ENCODE measurements around the gene INF2. TPM values are rescaled to one million over a fixed set of nuclear protein-coding genes. Genes with fewer than 3 reads are reported as not detected.

INF2 gene
- polyA plus RNA-seq, 1 donor (not counting 4 experiments of a cell fraction or from before 2014, with no cell fraction given): 22.6 TPM

DNA sequence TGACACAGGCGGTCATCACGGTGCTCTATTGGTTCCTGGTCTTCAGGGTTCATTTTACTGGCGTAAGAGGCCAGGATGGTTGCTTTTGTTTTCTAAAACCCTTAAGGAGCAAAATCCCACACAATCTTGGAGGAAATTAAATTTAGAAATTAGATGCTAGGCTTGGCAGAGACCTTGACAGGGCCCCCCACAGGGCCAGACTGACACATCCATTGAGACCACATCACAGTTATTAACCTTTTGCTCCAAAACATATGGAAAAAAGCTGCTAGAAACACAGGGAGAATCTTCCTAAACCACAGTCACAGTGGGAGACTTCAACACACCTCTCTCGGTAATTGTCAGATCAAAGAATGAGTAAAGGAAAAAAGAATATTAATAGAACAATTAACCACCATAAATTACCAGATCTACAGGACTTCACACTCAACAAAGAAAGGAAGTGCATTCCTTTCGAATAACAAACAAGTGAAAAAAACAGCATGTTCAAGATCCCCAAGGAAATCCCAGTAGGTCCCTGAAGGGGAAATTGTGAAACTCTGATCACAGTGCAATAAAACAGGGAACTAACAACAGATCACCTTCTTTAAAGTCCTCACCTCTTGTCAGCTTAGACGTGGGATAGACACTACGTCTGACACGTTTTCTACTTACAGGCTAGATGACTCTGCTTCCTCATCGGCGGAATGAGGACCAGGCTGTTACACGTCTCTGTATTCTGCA is 44.6 kb upstream of the INF2 start:
- no peaks in the 10 kb centered on the region for H4K20me1 ChIP-seq (ENCODE audit: control insufficient read depth, extremely low read depth, insufficient read depth, low read length)
- dilution Hi-C loops (cut with MboI; ENCODE audit: extremely low pct_ligation_motif_present, low sequenced_read_pairs): no loop called here
- no peaks in the 10 kb centered on the region for H3K36me3 ChIP-seq (ENCODE audit: control insufficient read depth in 2 of 2, extremely low read depth in 1 of 2, insufficient read depth in 2 of 2, low read length in 2 of 2)
- FAIRE-seq: no peak
- no peaks in the 10 kb centered on the region for H3K9me3 ChIP-seq (ENCODE audit: control insufficient read depth, low read depth, low read length)
- H3K4me2 ChIP-seq (ENCODE audit: control insufficient read depth, extremely low read depth, insufficient read depth, low read depth, low read length): no peak overlapping the region
- H3K9me1 ChIP-seq (ENCODE audit: control insufficient read depth, extremely low read depth, insufficient read depth, low read length): no peaks in the 10 kb centered on the region
- H3K27me3 ChIP-seq (ENCODE audit: control insufficient read depth, extremely low read depth, insufficient read depth, low read length): no peaks in the 10 kb centered on the region
- no peak overlapping the region for H3K4me3 ChIP-seq (ENCODE audit: control insufficient read depth in 2 of 3, extremely low read depth in 1 of 3, insufficient read depth in 2 of 3, low read depth in 1 of 3, low read length in 3 of 3)
- DNase-seq (ENCODE audit: low read depth, low spot score): no peak
- H2AFZ ChIP-seq (ENCODE audit: control insufficient read depth, low read length): no peak overlapping the region
- no peaks in the 10 kb centered on the region for H3K79me2 ChIP-seq (ENCODE audit: control insufficient read depth, insufficient read depth, low read length)
- no peaks in the 10 kb centered on the region for H3K4me1 ChIP-seq (ENCODE audit: control insufficient read depth, extremely low read depth, insufficient read depth, low read length)
- no peak overlapping the region for H3K9ac ChIP-seq (ENCODE audit: control insufficient read depth, extremely low read depth, insufficient read depth, low read length)
- H3K27ac ChIP-seq (ENCODE audit: control insufficient read depth, insufficient read depth, low read length): no peak overlapping the region
- no peak for TF ChIP-seq EZH2 (IDR thresholded peaks at IDR 0.05; ENCODE audit: low read length)
- TF ChIP-seq, protein P1, sequence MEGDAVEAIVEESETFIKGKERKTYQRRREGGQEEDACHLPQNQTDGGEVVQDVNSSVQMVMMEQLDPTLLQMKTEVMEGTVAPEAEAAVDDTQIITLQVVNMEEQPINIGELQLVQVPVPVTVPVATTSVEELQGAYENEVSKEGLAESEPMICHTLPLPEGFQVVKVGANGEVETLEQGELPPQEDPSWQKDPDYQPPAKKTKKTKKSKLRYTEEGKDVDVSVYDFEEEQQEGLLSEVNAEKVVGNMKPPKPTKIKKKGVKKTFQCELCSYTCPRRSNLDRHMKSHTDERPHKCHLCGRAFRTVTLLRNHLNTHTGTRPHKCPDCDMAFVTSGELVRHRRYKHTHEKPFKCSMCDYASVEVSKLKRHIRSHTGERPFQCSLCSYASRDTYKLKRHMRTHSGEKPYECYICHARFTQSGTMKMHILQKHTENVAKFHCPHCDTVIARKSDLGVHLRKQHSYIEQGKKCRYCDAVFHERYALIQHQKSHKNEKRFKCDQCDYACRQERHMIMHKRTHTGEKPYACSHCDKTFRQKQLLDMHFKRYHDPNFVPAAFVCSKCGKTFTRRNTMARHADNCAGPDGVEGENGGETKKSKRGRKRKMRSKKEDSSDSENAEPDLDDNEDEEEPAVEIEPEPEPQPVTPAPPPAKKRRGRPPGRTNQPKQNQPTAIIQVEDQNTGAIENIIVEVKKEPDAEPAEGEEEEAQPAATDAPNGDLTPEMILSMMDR (optimal IDR thresholded peaks at IDR 0.05 in 1 of 3, IDR thresholded peaks at IDR 0.05 in 1 of 3, conservative IDR thresholded peaks at IDR 0.05 in 1 of 3; ENCODE audit: extremely low read depth in 1 of 3, insufficient read depth in 2 of 3, low read length in 3 of 3): no peak

DNA sequence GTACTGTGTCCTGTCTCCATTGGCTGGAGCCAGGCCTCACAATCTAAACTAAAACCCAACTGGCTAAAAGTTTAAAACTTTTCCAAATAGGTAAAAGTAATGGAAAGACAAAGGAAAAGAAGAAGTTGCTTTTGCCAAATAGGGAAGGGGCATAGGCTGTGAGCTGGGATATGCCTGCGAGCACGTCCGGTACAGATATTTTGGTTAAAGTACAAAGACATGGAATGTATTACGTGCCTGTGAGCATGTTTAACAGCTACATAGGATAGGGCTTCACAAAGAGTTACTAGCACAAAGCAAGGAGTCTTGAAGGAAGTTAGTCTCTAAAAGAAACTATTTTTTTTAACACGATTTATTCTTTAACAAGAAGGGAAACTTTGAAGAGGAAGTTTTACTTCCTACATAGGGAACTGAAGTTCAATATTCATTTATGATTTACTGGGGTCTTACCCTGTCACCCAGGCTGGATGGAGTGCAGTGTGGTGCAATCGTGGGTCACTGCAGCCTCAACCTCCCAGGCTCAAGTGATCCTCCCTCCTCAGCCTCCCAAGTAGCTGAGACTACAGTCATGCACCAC is 41.9 kb upstream of the INF2 start:
- dilution Hi-C loops (cut with MboI; ENCODE audit: extremely low pct_ligation_motif_present, low sequenced_read_pairs): no loop called here
- no peak overlapping the region for H2AFZ ChIP-seq (ENCODE audit: control insufficient read depth, low read length)
- H3K79me2 ChIP-seq (ENCODE audit: control insufficient read depth, insufficient read depth, low read length): no peaks in the 10 kb centered on the region
- H3K4me3 ChIP-seq (ENCODE audit: control insufficient read depth in 2 of 3, extremely low read depth in 1 of 3, insufficient read depth in 2 of 3, low read depth in 1 of 3, low read length in 3 of 3): no peak overlapping the region
- H3K9me3 ChIP-seq (ENCODE audit: control insufficient read depth, low read depth, low read length): no peaks in the 10 kb centered on the region
- no peak overlapping the region for H3K27ac ChIP-seq (ENCODE audit: control insufficient read depth, insufficient read depth, low read length)
- no peaks in the 10 kb centered on the region for H3K27me3 ChIP-seq (ENCODE audit: control insufficient read depth, extremely low read depth, insufficient read depth, low read length)
- no peak for DNase-seq (ENCODE audit: low read depth, low spot score)
- TF ChIP-seq, protein P1 (optimal IDR thresholded peaks at IDR 0.05 in 1 of 3, IDR thresholded peaks at IDR 0.05 in 1 of 3, conservative IDR thresholded peaks at IDR 0.05 in 1 of 3; ENCODE audit: extremely low read depth in 1 of 3, insufficient read depth in 2 of 3, low read length in 3 of 3): no peak
- no peak for TF ChIP-seq EZH2 (IDR thresholded peaks at IDR 0.05; ENCODE audit: low read length)
- H3K4me2 ChIP-seq (ENCODE audit: control insufficient read depth, extremely low read depth, insufficient read depth, low read depth, low read length): no peak overlapping the region
- H3K9me1 ChIP-seq (ENCODE audit: control insufficient read depth, extremely low read depth, insufficient read depth, low read length): no peaks in the 10 kb centered on the region
- no peaks in the 10 kb centered on the region for H3K36me3 ChIP-seq (ENCODE audit: control insufficient read depth in 2 of 2, extremely low read depth in 1 of 2, insufficient read depth in 2 of 2, low read length in 2 of 2)
- H3K9ac ChIP-seq (ENCODE audit: control insufficient read depth, extremely low read depth, insufficient read depth, low read length): no peak overlapping the region
- no peaks in the 10 kb centered on the region for H3K4me1 ChIP-seq (ENCODE audit: control insufficient read depth, extremely low read depth, insufficient read depth, low read length)
- FAIRE-seq: no peak
- no peaks in the 10 kb centered on the region for H4K20me1 ChIP-seq (ENCODE audit: control insufficient read depth, extremely low read depth, insufficient read depth, low read length)

All from keratinocyte (primary cell).